ENCODE results near the gene VAV3.
"Not testable (repeated sequence)": the region's sequence is repeated elsewhere in the genome, so short reads cannot be mapped to it uniquely, and the experiment has no call there.

Gene VAV3

DNA sequence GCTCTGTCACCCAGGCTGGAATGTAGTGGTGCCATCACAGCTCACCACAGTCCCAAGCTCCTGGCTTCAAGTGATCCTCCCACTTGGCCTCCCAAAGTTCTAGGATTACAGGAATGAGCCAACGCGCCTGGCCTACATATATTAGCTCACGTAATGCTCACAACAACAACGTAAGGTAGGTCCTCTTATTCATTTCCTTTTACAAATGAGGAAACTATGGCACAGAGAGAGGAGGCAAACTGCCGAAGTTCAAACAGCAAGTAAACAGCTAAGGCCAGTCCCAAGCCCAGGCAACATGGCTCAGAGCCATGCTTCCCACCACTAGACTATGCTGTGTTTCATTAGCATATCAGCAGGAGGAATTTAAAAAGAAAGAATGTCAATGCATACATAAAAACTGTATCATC, 284.4 kb downstream of the VAV3 start:
- no peak for DNase-seq (ENCODE audit: low spot score)

DNA sequence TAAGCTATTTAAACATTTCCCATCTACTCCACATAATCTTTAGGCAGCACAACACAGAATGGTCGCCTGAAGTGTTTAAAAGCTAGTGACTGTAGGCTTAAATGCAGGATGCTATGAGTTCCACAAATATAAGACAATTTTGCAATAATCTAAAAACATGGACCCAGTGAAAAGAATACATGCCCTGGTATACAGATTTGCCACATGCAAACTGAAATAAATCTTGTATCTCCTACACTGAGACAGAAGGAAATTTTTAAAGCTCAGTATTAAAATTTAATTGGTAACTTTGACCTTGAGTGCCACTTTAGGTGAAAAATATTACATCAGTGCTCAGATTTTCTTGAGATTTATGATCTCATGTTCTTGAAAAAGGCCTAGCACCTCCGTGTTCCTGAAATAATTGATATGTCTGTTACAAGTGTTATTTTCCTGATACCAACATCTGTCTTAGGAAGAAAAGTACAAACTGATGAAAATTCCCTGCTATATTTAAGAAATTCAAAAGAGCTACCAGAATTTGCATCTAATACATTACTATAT, 285.5 kb downstream of the VAV3 start:
- no peak for DNase-seq (ENCODE audit: low spot score)

DNA sequence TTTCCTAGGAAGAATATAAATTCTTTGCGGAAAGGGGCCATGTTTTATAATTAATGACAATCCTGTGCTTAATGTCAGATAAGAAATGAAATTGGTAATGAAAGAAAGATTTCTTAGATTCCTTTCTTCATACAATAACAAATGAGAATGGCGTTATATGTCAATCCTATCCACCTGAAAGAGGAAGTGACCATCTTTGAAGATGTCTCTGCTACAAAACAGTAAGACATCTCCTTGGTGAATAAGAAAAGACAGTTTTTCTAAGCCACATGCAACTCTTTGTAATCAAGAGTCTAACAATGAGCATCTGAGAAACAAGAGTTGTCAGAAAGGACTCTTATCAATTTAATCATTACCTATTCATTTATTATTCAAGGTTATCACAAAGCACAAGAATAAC, 286.0 kb downstream of the VAV3 start:
- no peak for DNase-seq (ENCODE audit: low spot score)

DNA sequence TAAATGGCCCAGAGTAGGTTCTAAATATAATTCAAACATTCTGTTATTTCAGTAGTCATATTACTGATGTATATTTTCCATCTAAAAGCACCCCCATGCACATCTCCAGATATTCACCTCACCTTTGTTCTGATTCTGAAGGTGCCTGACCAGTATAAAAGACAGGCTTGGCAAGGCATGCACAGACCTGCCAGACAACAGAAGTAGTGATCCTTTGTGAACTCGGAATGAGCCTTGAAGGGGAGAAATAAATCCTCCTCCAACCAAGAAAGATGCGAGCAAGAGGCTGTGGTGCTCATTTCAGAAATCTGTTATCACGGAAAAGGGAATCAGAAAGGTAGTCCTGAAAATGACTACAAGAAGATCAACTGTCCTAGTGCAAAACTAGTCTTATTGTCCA, 287.3 kb downstream of the VAV3 start:
- DNase-seq (ENCODE audit: low spot score) = no peak

DNA sequence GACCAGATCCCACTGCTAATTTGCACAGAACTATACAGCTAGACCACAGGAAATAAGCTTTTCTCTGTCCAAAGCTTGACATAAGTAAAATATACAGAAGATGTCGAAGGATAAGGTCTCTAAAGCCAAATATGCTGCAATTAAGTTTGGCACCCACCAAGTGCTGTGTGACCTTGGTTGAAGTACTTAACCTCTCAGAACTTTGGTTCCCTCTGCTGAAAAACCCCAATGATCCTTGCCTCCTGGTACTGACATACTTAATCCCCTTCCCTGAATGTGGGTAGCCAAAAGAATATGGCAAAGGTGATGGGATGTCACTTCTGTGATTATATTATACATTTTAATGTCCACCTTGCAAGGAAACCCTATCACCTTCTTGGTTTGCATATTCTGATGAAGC, 290.5 kb downstream of the VAV3 start:
- DNase-seq (ENCODE audit: low spot score) = no peak

DNA sequence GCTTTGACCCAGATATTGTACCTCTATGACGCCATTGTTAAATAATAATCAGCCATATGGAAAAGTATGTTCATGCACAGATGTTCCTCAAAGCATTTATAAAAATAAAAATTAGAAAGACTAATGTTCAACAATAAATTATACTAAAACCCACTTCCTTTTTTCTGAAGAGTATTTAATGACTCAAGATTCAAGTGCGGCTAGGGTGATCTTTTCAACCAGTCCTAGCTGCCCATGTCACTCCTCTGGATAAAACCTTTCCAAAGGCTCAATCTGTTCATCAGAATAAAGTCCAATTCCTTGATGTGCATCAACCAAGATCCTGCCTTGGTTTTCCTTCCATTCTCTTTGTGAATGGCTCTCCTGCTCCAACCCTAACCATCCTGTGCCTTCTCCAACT, 292.0 kb downstream of the VAV3 start:
- DNase-seq (ENCODE audit: low spot score) = no peak

DNA sequence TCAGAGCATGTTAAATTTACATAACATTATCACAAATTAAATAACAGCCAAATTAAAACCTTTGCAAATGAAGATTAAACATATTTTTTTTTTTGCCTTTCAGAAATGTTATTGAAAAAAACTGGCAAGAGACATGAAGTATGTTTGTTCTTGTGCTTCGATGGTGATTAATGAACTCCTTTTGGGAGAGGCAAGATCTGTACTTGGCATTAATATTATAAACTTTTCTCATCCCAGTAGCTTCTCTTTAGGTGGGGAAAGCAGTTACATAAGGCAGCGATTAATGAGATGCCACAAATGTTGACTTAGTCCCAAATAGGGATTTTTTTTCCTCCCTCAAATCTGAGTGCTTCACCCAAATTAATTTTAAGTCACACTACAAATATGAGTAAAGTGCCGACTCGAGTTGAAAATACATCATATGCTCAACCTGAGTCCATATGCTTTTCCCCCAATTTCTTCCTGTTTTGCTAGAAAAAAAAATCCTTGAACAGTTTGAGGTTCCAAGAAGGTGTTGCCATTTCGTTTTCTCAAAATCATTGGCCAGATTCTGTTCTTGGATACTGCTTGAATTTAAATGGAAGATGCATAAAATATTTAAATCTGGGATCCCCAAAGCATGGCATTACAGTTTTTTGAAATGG, 294.5 kb downstream of the VAV3 start:
- DNase-seq (ENCODE audit: low spot score) = no peak

DNA sequence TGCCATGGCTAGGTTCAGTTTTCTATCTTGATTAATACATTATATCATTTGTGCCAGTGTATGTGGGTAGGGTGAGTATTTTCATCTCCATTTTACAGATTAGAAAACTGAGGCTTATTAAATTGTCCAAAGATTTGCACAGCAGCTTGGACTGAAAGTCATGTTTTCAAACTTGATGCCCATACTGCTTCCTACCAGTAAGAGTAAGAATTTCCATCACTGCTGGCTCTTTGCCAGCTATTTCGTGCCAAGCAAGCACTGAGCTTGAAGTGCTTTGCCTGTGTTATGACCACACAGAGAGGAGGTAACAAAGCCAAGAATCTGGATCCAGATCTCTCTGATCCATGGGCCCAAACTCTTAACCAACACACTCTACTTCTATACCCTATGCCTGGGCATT, 295.0 kb downstream of the VAV3 start:
- DNase-seq (ENCODE audit: low spot score) = peak; percentile 14

DNA sequence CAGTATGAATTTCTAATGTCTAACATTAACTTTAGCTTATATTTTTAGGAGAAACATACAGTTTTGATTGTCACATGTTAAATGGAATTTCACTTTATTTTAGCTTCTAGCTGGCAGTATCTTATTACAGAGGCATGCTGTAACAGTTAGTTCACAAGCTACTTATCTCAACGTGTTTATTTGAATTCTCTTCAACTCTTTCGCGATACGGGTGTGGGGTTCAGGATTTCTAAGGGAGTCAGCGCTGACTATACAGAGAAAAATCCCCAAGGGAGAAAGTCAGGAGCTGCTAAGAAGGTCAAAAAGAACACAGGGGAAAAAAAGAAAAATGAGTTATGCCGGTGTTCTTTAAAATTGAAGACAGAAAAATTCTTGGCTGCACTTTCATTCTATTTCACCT, 296.2 kb downstream of the VAV3 start:
- DNase-seq (ENCODE audit: low spot score) = no peak

DNA sequence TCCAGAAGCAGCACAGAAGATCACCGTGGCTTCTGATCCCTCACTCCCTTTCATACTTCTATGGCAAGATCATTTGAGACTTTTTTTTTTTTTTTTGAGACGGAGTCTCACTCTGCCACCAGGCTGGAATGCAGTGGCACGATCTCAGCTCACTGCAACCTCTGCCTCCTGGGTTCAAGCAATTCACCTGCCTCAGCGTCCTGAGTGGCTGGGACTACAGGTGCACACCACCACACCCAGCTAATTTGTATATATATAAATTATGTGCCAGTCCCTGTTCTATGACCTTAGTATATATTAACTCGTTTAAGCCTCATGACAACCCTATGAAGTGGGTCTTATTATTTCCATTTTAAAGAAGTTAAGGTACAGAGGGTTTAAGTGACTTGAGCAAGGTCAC, 298.5 kb downstream of the VAV3 start:
- DNase-seq (ENCODE audit: low spot score) = no peak

DNA sequence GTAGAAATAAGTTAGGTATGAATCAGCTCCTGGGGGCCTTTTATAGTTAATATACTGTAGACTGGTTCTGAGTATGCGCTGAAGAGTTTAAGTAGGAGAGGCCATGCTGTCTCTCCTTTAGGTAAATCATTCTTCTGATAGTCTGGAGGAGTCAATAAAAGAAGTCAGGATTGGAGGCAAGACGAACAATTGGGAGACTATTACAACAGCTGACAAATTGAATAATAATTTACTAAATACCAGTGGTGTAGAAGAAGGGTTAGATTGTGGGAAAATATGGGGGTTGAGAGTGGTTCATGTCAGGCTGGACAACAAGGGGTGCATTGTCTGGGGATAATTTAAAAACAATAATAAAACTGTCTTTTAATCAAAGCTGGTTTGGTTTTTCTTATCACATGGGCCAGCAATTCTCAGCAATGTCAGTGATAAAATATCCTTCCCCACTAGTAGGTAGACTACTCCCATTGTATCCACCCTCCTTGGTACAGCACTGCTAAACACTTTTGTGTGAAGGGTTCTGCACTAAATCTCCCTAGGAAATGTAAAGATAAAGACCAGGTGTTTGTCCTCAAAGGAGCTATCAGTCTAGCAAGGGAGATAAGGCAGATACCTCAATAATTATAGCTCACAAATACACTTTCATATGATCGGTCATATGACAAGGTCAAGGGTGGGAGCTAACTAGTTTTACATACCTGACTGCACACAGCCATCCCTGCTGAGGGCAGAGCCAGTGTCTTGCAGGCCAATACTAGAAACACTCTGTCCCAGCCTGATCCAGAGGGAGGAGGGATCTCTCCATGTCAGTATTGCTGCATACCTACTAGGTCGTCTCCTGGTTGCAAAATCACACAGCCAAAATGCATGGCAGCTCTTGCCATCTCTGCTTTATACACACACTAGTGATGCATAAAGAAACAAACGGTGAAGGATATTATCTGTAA, 299.7 kb downstream of the VAV3 start:
- no peak for DNase-seq (ENCODE audit: low spot score)

DNA sequence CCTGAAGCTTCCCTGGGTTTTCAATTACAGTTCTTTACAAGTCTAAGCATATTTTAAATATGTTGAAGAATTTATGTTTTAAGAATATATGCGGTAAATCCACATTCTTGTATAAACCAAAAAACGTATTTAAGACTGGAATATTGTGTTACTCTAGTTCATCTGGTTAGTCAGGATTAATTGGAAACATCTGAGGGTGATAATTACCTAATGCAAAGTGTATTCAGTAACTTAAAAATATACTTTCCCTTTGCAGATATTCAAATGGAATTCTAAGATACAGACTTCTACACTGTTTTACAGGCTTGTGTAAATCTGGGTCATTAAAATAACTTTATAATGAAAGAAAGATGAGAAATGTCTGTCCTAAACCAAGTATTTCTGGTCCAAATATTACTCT, 302.0 kb downstream of the VAV3 start:
- no peak for DNase-seq (ENCODE audit: low spot score)

DNA sequence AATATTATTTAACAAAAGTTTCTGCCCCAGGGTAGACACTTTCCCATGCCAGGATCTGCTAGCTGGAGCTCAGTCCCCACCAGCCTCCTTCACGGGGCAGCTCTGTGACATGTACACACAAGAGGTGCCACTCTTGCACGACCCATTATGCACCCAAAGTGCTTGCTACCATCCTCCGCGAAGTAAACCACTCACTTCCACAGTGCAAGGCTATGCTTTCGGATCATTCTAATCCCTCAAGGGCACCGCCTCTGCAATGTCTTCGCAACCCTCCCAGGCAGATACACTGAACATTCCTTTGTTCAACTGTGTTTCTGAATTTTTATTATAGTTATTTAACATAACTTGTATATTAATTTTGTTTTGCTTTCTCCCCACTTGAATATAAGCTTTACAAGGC, 303.8 kb downstream of the VAV3 start:
- DNase-seq (ENCODE audit: low spot score) = no peak

DNA sequence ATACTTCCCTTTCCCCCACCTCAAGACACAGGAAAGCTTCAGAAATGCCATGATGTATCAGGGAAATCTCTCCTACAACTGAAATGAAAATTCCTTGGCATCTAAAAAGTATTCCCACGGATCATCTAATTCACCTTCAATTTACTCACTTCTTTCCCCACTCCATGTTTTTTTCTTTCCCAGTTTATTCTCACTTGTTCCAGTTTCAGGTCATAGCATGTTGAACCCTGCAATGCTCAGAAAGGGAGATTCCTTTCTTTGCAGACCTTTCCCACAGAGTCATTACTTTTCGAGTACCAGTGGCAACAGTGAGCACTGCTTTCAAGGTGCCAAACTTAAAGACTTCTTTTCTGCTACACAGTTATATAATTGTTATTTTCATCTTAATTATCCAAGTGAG, 305.0 kb downstream of the VAV3 start:
- no peak for DNase-seq (ENCODE audit: low spot score)

DNA sequence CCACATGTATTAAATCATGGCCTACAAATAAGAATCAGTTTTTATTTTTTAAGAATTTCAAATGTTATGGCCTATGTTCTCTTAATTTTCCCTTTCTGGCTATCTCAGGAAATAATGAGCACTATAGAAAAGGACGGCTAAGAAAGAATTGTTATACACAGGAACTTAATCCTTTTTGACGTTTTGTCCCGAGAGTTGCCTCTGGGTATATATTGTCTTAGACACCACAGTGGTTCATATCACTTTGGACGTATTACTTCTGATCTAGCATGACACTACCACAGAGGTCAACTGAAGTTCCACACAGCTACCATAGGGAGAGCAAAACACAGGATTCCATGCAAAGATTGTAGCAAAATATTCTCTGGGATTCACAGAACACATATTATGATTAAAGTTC, 307.6 kb downstream of the VAV3 start:
- no peak for DNase-seq (ENCODE audit: low spot score)

DNA sequence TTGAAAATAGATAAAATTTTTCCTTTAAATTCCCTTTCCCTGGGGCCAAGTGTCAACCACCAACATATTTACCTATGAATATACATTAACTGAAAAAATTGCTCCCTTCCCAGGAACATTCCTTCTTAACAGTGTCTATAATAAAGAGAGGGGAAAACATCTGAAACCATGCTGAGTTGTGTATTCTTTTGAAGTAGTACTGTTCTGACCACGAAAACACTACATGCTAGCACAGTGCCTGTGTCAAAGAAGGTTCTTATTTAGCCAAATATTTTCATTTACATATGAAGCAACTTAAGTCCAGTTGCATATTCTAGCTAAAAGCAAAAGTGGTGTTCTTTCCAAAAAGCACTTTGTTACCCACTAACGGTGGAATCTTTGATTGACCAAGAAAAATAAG, 311.2 kb downstream of the VAV3 start:
- DNase-seq (ENCODE audit: low spot score) = no peak

DNA sequence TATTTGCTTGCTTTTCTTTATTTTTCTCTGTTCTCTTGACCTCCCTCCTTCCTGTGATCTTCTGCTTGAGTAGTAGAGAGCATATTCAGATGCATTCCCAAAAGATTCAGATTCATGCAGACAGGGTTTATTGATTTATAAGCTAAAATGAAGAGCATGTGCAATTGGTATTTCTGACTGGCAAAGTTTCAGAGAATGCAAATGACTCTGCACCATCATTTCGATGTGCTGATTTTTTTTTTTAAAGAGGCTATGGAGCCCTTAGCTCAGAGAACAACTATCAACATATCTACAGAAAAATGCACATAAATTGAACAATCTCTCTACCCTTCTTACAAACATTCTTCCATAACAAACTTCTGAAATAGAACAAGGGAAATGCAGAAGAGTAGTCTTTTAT, 312.0 kb downstream of the VAV3 start:
- no peak for DNase-seq (ENCODE audit: low spot score)

DNA sequence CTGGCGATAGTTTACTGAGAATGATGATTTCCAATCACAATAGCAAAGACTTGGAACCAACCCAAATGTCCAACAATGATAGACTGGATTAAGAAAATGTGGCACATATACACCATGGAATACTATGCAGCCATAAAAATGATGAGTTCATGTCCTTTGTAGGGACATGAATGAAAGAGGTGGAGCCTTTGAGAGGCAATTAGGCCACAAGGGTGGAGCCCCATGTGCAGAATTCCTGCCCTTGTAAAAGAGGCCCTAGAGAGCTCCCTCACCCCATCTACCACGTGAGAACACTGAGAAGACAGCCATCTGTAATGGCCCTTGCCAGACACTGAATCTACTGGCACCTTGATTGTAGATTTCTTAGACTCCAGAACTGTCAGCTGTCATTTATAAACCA, 314.2 kb downstream of the VAV3 start:
- DNase-seq (ENCODE audit: low spot score) = not testable (repeated sequence)

DNA sequence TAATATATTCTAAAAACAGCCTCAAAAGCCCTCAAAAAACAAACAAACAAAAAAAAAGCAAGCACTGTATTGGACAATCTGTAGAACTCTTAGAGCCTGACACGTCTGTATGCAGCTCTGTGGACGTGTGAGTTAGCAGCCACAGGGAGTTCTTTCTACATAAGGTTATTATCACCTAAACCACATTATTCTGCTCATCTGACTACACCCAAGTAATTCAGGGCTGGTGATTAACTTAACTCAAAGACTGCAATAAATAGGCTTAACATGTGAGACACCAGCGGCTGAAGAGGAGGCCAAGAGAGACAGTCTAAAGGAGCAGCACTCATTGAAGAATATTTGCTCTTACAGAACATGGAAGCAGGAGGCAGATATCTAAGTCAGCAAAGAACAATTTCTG, 316.0 kb downstream of the VAV3 start:
- no peak for DNase-seq (ENCODE audit: low spot score)

DNA sequence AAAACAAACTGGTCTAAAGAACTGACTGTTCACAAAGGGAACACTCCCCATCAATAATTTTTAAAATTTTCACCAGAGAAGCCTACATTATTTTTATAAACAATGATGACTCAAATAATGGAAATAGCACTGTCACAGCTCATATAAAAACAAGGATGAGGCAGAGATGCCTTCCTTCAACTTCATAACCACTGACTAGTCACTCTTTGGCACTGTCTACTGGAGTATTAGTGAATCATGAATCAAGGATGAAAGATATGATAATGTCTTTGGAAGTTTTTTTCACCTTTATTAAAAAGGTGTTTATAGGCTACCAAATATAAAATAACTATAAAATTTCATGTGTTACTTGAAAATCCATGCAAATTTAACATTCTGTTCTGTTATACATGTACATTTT, 316.9 kb downstream of the VAV3 start:
- DNase-seq (ENCODE audit: low spot score) = peak; percentile 65

DNA sequence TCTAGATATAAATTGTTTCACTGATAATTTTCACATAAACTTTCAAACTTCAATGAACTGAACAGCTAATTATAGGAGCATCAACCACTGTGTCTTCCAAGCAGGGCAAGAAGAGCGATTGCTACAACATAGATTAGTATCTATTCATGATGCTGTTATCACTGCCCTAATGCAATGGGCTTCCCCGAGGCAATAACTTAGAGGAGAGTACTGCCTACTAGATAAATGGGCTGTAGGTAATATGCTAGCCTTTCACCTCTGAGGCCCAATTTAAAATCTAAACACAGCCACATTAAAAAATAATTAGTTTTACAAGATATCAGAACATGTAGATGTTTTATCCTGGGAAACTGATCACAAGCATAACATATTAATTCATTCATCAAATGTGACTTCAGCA, 318.0 kb downstream of the VAV3 start:
- no peak for DNase-seq (ENCODE audit: low spot score)

DNA sequence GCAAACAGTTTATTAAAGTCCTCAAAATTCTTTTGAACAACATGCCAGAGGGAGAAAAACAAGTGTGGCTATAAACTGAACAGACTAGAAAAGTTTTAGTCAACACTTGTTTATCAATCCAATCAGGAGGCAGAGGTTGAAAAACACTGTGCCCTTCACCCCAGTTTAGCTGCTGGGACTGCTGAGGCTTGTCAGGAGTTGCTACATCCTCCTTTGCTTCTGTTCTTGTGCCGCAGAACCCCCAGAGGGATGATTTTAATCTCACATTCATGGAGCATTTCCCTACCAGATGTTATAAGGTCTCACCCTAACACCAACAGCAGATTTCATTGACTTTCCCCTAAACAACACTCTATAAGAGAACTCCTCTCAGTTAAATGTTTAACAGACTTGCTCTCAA, 321.2 kb downstream of the VAV3 start:
- DNase-seq (ENCODE audit: low spot score) = no peak

DNA sequence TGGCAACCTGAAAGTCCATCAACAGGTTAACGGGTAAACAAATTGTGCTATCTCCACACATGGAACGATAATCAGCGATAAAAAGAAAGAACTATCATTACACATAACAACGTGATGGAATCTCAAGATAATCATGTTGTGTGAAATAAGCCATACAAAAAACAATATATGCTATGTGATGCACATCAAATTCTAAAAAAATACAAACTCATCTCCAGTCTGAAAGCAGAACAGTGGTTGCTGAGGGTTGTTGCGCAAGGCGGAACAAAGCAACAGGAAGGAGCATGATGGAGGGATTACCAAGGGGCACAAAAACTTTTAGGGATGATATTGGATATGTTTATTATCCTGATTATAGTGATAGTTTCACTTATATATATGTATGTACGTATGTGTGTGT, 324.8 kb downstream of the VAV3 start:
- no peak for DNase-seq (ENCODE audit: low spot score)

All from RKO (cell line).